K562 (cell line): ENCODE results near the gene NOX5. TPM values are rescaled to one million over a fixed set of nuclear protein-coding genes. Genes with fewer than 3 reads are reported as not detected.
A peak's percentile ranks its signal among the peaks of the same experiment; 100 is the strongest.

Experiments used
- FOXJ3 ChIP-seq: sonication (generic); formaldehyde crosslinking; IDR thresholded peaks from 2 replicates; pipeline ENCODE4 v1.4.0; 2020; ENCODE audit warnings: mild to moderate bottlenecking, missing genetic modification reagents
- MEIS2 ChIP-seq: fragments of 450-650 bp; IDR thresholded peaks from 2 replicates; pipeline ENCODE4 v1.6.1; 2014; ENCODE audit warnings: mild to moderate bottlenecking; ENCODE audit not compliant: partially characterized antibody
- MYNN ChIP-seq, 2 experiments: sonication (generic); formaldehyde crosslinking in 1 of 2; IDR thresholded peaks; 2 replicates each; pipeline versions ENCODE4 v1.5.0 to v1.6.1; 2016 to 2020; ENCODE audit warnings: antibody characterized with exemption in 1 of 2, missing genetic modification reagents in 1 of 2
- PKNOX1 ChIP-seq: fragments of 450-650 bp; IDR thresholded peaks from 2 replicates; pipeline ENCODE4 v1.6.1; 2016
- ZNF584 ChIP-seq: fragments of 200-800 bp; sonication (Bioruptor generic); IDR thresholded peaks from 2 replicates; pipeline ENCODE4 v1.6.1; 2016; ENCODE audit warnings: low read depth, mild to moderate bottlenecking, missing genetic modification characterization, missing compliant biosample characterization
- polyA plus RNA-seq, 8 experiments: library from polyadenylated mRNA; depleted of rRNA in 4 of 8; stranded (reverse) in 5 of 8; unstranded in 3 of 8; fragments of >200 nt; fragmentation: Nextera tagmentation in 2 of 8; fragmentation: Illumina TruSeq in 1 of 8; extraction: Ambion mirVana in 2 of 8; extraction: Trizol in 1 of 8; gene quantifications; 2 replicates each; pipeline versions ENCODE4 v1.2.1 to v1.2.3, GENCODE V29; 2011 to 2014; ENCODE audit warnings: inconsistent platforms in 1 of 8, missing spikeins in 1 of 8
- total RNA-seq, 7 experiments: library from RNA; depleted of rRNA in 6 of 7; stranded (reverse); fragments of >200 nt in 6 of 7; fragmentation: Illumina TruSeq in 2 of 7; extraction: Trizol in 2 of 7; gene quantifications; 2 replicates each; pipeline versions ENCODE4 v1.2.1 to v1.2.3, GENCODE V29; 2011 to 2021; ENCODE audit warnings: low replicate concordance in 1 of 7
- TF ChIP-seq, protein P1 (sequence below), 2 experiments: IDR thresholded peaks in 1 of 2; conservative IDR thresholded peaks in 1 of 2; 2 replicates each; pipeline ENCODE4 v1.6.1; 2016; ENCODE audit warnings: low read depth in 2 of 2, mild to moderate bottlenecking in 1 of 2, missing compliant biosample characterization in 1 of 2, missing genetic modification characterization in 1 of 2, moderate library complexity in 1 of 2
- TF ChIP-seq, protein P2 (sequence below): fragments of 200-600 bp; sonication (generic); IDR thresholded peaks from one replicate; pipeline ENCODE4 v1.6.1; 2012; ENCODE audit warnings: mild to moderate bottlenecking, low read depth, low read length, inconsistent platforms
- TF ChIP-seq, protein P3 (sequence below): fragments of 450-650 bp; IDR thresholded peaks from 2 replicates; pipeline ENCODE4 v1.6.1; 2017; ENCODE audit warnings: antibody characterized with exemption

NOX5 gene
- total and polyA plus RNA-seq, 9 of the 15 experiments (the other 6 are each of a cell fraction or from before 2014, with no cell fraction given) = 0.01 TPM; not detected in 8

DNA sequence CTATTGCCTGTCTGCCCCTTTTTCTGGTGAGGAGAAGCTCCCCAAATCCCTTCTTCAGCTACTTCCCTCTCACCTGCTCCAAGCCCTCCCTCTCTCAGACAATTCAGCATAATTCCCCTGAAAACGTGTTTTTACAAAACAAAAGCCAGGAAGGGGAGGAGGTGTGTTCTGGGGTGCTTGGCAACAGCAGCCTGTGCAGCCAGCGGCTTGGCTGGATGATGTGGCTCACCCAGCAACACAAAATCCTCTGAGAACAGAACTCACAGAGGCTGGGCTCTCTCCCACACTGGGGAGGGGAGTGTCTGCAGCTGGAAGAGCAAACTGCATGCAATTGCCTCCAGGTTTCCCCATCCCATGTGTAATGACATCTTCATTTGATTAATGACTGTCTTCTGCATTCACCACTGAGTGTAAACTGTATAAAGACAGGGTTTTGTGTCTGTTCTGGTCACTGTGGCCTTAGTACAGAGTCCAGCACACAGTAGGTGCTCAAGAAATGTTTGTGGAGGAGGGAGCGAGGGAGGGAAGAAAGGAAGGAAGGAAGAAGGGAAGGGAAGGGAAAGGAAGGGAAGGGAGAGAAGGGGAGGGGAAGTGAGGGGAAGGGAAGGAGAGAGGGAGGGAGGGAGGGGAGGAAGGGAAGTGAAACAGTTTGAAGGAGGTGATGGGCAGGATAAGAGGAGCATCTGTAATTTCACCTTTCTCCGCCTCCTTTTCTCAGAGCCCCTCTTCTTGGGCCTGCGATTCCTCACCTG lies 75.9 kb downstream of the NOX5 start (continued):
- TF ChIP-seq FOXJ3 (CRISPR knock-in tag) (no peak), MEIS2 (peak; percentile 65), MYNN (IDR thresholded peaks at IDR 0.05) (peak; percentile 43; the same call in 1 of the 2 replicates), MYNN (CRISPR knock-in tag; IDR thresholded peaks at IDR 0.05) (no peak), ZNF584 (CRISPR knock-in tag) (no peak), PKNOX1 (peak; percentile 46)
- TF ChIP-seq, protein P1, sequence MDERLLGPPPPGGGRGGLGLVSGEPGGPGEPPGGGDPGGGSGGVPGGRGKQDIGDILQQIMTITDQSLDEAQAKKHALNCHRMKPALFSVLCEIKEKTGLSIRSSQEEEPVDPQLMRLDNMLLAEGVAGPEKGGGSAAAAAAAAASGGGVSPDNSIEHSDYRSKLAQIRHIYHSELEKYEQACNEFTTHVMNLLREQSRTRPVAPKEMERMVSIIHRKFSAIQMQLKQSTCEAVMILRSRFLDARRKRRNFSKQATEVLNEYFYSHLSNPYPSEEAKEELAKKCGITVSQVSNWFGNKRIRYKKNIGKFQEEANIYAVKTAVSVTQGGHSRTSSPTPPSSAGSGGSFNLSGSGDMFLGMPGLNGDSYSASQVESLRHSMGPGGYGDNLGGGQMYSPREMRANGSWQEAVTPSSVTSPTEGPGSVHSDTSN (CRISPR knock-in tag; IDR thresholded peaks at IDR 0.05; ENCODE audit: low read depth) = no peak
- TF ChIP-seq, protein P1 (tag; conservative IDR thresholded peaks at IDR 0.05; ENCODE audit: low read depth) = peak; percentile 82
- TF ChIP-seq, protein P2, sequence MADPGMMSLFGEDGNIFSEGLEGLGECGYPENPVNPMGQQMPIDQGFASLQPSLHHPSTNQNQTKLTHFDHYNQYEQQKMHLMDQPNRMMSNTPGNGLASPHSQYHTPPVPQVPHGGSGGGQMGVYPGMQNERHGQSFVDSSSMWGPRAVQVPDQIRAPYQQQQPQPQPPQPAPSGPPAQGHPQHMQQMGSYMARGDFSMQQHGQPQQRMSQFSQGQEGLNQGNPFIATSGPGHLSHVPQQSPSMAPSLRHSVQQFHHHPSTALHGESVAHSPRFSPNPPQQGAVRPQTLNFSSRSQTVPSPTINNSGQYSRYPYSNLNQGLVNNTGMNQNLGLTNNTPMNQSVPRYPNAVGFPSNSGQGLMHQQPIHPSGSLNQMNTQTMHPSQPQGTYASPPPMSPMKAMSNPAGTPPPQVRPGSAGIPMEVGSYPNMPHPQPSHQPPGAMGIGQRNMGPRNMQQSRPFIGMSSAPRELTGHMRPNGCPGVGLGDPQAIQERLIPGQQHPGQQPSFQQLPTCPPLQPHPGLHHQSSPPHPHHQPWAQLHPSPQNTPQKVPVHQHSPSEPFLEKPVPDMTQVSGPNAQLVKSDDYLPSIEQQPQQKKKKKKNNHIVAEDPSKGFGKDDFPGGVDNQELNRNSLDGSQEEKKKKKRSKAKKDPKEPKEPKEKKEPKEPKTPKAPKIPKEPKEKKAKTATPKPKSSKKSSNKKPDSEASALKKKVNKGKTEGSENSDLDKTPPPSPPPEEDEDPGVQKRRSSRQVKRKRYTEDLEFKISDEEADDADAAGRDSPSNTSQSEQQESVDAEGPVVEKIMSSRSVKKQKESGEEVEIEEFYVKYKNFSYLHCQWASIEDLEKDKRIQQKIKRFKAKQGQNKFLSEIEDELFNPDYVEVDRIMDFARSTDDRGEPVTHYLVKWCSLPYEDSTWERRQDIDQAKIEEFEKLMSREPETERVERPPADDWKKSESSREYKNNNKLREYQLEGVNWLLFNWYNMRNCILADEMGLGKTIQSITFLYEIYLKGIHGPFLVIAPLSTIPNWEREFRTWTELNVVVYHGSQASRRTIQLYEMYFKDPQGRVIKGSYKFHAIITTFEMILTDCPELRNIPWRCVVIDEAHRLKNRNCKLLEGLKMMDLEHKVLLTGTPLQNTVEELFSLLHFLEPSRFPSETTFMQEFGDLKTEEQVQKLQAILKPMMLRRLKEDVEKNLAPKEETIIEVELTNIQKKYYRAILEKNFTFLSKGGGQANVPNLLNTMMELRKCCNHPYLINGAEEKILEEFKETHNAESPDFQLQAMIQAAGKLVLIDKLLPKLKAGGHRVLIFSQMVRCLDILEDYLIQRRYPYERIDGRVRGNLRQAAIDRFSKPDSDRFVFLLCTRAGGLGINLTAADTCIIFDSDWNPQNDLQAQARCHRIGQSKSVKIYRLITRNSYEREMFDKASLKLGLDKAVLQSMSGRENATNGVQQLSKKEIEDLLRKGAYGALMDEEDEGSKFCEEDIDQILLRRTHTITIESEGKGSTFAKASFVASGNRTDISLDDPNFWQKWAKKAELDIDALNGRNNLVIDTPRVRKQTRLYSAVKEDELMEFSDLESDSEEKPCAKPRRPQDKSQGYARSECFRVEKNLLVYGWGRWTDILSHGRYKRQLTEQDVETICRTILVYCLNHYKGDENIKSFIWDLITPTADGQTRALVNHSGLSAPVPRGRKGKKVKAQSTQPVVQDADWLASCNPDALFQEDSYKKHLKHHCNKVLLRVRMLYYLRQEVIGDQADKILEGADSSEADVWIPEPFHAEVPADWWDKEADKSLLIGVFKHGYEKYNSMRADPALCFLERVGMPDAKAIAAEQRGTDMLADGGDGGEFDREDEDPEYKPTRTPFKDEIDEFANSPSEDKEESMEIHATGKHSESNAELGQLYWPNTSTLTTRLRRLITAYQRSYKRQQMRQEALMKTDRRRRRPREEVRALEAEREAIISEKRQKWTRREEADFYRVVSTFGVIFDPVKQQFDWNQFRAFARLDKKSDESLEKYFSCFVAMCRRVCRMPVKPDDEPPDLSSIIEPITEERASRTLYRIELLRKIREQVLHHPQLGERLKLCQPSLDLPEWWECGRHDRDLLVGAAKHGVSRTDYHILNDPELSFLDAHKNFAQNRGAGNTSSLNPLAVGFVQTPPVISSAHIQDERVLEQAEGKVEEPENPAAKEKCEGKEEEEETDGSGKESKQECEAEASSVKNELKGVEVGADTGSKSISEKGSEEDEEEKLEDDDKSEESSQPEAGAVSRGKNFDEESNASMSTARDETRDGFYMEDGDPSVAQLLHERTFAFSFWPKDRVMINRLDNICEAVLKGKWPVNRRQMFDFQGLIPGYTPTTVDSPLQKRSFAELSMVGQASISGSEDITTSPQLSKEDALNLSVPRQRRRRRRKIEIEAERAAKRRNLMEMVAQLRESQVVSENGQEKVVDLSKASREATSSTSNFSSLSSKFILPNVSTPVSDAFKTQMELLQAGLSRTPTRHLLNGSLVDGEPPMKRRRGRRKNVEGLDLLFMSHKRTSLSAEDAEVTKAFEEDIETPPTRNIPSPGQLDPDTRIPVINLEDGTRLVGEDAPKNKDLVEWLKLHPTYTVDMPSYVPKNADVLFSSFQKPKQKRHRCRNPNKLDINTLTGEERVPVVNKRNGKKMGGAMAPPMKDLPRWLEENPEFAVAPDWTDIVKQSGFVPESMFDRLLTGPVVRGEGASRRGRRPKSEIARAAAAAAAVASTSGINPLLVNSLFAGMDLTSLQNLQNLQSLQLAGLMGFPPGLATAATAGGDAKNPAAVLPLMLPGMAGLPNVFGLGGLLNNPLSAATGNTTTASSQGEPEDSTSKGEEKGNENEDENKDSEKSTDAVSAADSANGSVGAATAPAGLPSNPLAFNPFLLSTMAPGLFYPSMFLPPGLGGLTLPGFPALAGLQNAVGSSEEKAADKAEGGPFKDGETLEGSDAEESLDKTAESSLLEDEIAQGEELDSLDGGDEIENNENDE = no peak
- TF ChIP-seq, protein P3, sequence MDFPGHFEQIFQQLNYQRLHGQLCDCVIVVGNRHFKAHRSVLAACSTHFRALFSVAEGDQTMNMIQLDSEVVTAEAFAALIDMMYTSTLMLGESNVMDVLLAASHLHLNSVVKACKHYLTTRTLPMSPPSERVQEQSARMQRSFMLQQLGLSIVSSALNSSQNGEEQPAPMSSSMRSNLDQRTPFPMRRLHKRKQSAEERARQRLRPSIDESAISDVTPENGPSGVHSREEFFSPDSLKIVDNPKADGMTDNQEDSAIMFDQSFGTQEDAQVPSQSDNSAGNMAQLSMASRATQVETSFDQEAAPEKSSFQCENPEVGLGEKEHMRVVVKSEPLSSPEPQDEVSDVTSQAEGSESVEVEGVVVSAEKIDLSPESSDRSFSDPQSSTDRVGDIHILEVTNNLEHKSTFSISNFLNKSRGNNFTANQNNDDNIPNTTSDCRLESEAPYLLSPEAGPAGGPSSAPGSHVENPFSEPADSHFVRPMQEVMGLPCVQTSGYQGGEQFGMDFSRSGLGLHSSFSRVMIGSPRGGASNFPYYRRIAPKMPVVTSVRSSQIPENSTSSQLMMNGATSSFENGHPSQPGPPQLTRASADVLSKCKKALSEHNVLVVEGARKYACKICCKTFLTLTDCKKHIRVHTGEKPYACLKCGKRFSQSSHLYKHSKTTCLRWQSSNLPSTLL = no peak
